ENCODE measurements around the gene TRIP4.

TRIP4 gene

DNA sequence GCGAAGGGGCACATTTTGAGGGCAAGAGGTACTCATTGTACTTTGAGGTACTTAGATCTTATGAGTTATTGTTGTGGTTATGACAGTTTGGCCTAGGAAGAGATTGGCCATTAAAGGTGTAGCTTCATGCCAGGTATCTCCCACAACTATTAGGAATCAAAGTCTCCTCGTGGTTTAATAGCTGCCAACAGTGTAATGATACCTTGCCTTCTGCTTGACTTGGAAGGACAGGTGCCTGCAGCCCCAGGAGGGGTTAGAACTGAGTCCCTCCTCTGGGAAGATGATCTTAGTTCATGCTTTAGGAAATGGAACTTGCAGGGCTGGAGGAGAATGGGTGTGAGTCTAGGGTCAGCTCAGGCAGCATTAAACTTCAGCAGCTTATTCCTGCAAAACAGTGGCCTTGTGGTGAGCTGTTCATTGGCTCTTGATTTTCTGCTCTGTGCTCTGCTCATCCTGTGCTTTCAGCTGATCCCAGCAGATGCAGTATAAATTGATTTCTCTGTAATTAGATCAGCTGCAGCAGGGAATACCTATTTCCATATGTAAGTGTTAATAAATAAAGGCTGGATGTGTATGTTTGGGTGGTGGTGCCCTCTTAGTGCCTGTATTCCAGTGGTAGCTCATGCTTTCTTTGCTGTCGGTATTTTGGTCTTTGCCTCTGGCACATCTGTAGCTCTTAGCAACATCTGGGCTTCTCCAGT is 113.2 kb downstream of the TRIP4 start:
- TF ChIP-seq, protein P1, sequence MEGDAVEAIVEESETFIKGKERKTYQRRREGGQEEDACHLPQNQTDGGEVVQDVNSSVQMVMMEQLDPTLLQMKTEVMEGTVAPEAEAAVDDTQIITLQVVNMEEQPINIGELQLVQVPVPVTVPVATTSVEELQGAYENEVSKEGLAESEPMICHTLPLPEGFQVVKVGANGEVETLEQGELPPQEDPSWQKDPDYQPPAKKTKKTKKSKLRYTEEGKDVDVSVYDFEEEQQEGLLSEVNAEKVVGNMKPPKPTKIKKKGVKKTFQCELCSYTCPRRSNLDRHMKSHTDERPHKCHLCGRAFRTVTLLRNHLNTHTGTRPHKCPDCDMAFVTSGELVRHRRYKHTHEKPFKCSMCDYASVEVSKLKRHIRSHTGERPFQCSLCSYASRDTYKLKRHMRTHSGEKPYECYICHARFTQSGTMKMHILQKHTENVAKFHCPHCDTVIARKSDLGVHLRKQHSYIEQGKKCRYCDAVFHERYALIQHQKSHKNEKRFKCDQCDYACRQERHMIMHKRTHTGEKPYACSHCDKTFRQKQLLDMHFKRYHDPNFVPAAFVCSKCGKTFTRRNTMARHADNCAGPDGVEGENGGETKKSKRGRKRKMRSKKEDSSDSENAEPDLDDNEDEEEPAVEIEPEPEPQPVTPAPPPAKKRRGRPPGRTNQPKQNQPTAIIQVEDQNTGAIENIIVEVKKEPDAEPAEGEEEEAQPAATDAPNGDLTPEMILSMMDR (IDR thresholded peaks at IDR 0.05): no peak
- TF ChIP-seq ZFX (IDR thresholded peaks at IDR 0.05; ENCODE audit: borderline replicate concordance): no peak
- H3K27ac ChIP-seq: no peak overlapping the region

DNA sequence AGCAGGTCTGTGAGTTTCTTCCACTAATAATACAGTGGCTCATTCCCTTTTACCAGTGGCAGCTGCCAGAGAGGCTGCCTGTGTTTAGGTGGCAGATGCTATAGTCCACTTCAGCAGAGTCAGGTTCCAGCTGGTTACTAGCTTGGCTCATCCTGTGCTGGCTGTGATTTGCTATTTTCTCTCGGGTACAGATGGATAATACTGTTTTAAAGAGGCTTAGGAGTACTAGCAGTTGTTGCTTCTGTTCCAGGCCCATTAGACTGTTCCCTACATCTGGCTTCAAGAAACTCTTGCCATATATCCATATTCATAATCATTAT is 113.7 kb downstream of the TRIP4 start:
- TF ChIP-seq ZFX (IDR thresholded peaks at IDR 0.05; ENCODE audit: borderline replicate concordance): no peak
- TF ChIP-seq, protein P1 (IDR thresholded peaks at IDR 0.05): no peak

DNA sequence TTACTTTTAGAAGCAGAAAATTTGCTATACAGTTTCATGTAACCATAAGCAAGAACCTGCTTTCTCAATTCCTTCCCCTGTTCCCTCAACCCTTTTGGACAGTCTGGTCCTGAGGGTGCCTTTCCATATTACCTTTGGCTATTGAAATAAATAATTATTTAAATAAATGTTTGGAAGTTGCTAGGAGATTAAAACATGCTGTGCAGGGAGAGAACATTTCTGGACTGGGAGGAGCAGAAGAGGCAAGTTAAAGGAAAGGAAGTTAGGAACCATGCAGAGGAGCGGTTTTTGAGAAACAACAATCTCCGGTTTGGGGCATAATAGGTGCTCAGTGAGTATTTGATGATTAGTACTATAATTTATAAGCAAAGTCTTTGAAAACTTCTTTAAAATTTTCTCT is 114.5 kb downstream of the TRIP4 start:
- H3K27ac ChIP-seq: no peak overlapping the region
- TF ChIP-seq, protein P1 (IDR thresholded peaks at IDR 0.05): no peak
- TF ChIP-seq ZFX (IDR thresholded peaks at IDR 0.05; ENCODE audit: borderline replicate concordance): no peak

More for the DNA sequence above, 113.7 kb downstream of the TRIP4 start:
- H3K27ac ChIP-seq: no peak overlapping the region

DNA sequence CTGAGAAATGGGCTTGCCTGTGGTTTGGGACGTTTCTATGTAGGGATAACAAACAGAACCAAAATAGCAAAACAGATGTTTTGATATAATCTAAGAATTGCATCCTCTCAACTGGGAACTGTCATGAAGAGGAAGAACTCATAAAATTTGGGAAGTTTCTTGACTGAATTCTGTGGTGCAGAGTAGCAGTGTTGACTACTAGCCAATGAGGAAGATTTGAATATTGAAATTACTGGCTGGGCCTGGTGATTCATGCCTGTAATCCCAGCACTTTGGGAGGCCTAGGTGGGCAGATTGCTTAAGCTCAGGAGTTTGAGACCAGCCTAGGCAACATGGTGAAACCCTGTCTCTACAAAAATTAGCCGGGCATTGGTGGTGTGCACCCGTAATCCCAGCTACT is 114.9 kb downstream of the TRIP4 start:
- no peak overlapping the region for H3K27ac ChIP-seq
- no peak for TF ChIP-seq ZFX (IDR thresholded peaks at IDR 0.05; ENCODE audit: borderline replicate concordance)
- TF ChIP-seq, protein P1 (IDR thresholded peaks at IDR 0.05): no peak

DNA sequence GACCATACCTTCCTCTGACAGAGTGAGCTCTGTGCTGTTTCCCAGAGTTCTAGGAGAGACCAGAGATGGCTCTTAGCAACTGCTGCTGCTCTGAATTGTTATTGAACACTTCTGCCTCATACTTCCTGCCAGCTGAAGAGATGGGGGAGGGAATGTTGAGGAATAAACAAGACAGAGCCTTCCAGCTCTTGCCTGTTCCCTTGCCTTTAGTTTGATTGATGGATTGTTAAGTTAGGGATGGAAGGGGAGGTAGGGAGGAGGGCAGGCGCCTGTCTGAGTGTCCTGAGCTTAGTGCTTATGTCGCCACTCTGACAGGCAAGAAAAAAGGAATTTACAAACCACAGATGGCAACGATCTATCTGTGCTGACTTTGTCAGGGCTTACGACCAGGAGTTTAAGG is 115.6 kb downstream of the TRIP4 start:
- H3K27ac ChIP-seq: no peak overlapping the region
- no peak for TF ChIP-seq ZFX (IDR thresholded peaks at IDR 0.05; ENCODE audit: borderline replicate concordance)
- TF ChIP-seq, protein P1 (IDR thresholded peaks at IDR 0.05): no peak

DNA sequence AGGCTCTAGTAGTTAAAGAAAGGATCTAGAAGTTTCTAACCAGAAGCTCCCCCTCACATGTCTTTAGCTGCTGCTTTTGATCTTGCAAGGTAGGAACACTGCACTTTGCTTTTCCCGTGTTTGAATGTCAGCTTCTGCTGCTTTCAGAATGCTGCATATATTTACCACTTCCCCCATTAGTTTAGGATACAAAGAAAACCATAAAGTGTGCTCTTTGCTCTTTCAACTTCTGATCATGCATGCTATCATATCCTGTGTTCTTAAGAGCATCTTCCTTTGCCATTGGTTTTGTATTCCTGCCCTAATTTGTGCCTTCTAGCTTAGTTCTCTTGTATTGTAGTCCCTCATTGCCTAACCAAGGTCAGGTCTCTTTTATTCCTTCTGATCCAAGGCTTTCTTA is 116.0 kb downstream of the TRIP4 start:
- no peak overlapping the region for H3K27ac ChIP-seq
- TF ChIP-seq ZFX (IDR thresholded peaks at IDR 0.05; ENCODE audit: borderline replicate concordance): no peak
- TF ChIP-seq, protein P1 (IDR thresholded peaks at IDR 0.05): no peak
